Measurements from ENCODE around the gene RXFP1. TPM values are rescaled to one million over a fixed set of nuclear protein-coding genes. Genes with fewer than 3 reads are reported as not detected.

RXFP1 gene
- total and polyA plus RNA-seq, 8 donors = 0.06 to 0.47 (median 0.23) TPM

DNA sequence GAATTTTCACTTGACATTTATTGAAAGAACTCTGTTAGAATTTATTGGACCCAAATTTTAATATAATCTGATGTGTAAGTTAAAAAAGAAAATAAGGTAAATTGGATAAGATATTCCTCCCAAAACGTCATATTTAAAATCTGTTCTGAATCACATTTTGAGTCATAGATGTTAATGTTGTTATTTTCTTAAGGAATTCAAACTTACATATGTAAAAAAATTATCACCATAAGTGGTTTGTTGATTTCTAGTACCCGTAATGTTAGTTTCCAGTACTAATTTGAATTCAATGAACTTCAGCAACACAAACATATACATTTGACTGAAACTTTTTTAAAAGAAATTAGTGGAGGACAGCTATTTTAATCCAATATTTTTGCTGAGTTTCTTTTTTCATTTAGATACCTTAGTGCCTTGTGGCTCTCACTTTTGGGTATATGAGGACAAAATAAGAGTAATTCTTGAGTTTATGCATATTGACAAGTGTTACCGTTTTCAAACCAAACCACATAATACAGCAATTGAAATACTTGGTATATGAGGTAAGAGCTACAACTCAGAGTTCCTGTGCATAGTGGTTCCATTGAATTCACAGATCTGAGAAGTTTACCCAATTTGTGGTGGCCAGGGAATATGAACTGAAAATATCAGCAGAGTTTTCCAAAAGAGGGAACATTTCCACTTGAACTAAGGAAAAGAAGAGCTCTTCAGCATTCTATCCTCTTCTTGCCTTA lies 78.2 kb downstream of the RXFP1 start:
- intact Hi-C loops (cut with DNase I) = no loop called here
- Histone ChIP-seq H3K9me3 (no peaks in the 10 kb centered on the region), H3K36me3 (no peaks in the 10 kb centered on the region), H3K27ac (no peak overlapping the region), H3K27me3 (no peaks in the 10 kb centered on the region), H3K4me3 (no peak overlapping the region), H3K4me1 (no peaks in the 10 kb centered on the region)
- TF ChIP-seq, protein P1, sequence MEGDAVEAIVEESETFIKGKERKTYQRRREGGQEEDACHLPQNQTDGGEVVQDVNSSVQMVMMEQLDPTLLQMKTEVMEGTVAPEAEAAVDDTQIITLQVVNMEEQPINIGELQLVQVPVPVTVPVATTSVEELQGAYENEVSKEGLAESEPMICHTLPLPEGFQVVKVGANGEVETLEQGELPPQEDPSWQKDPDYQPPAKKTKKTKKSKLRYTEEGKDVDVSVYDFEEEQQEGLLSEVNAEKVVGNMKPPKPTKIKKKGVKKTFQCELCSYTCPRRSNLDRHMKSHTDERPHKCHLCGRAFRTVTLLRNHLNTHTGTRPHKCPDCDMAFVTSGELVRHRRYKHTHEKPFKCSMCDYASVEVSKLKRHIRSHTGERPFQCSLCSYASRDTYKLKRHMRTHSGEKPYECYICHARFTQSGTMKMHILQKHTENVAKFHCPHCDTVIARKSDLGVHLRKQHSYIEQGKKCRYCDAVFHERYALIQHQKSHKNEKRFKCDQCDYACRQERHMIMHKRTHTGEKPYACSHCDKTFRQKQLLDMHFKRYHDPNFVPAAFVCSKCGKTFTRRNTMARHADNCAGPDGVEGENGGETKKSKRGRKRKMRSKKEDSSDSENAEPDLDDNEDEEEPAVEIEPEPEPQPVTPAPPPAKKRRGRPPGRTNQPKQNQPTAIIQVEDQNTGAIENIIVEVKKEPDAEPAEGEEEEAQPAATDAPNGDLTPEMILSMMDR (IDR thresholded peaks at IDR 0.05) = no peak
- no peak for DNase-seq
- WGBS, 2 donors = 61 to 78% methylated on average over 3 of the region's 3 CpGs
- no peak for FAIRE-seq
- no peak for ATAC-seq

DNA sequence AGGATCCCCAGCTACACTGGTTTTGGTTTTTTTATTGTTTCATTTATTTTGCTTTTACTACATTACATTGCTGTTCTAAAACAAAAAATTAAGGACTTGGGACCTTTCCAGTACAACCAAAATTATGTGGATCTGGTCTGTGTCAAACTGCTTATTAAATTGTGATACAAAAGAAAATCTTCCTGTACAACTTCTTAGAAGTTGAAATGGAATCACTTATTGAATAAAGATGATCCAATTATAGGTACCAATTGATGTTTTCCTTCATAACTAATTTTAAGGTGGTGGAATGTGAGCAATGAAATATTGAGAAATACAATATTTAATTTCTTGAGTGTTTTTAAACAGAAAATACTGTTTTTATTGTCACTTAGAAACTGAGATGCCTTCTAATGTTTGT lies 82.7 kb downstream of the RXFP1 start:
- Histone ChIP-seq H3K4me3 (no peak overlapping the region), H3K36me3 (no peaks in the 10 kb centered on the region), H3K27me3 (no peaks in the 10 kb centered on the region), H3K27ac (no peak overlapping the region), H3K4me1 (no peaks in the 10 kb centered on the region), H3K9me3 (no peaks in the 10 kb centered on the region)
- FAIRE-seq (no peak), DNase-seq (no peak), ATAC-seq (no peak)
- TF ChIP-seq, protein P1 (IDR thresholded peaks at IDR 0.05) = no peak
- intact Hi-C loops (cut with DNase I) = no loop called here

- H3K4me3 ChIP-seq = no peak overlapping the region
- DNase-seq = no peak
- no peak overlapping the region for H3K27ac ChIP-seq
- intact Hi-C loops (cut with DNase I) = no loop called here
- H3K4me1 ChIP-seq = no peaks in the 10 kb centered on the region
- H3K36me3 ChIP-seq = no peaks in the 10 kb centered on the region
- WGBS, 2 donors = 68 to 76% methylated on average over 6 of the region's 6 CpGs
- ATAC-seq = no peak
- H3K27me3 ChIP-seq = no peaks in the 10 kb centered on the region
- TF ChIP-seq, protein P1 (IDR thresholded peaks at IDR 0.05) = no peak
- no peaks in the 10 kb centered on the region for H3K9me3 ChIP-seq
- no peak for FAIRE-seq
Measured at GRCh38 chr4:158605393-158605792, 83.7 kb downstream of the RXFP1 start.

GRCh38 chr4:158606969-158607368 lies 85.3 kb downstream of the RXFP1 start:
- Histone ChIP-seq H3K4me3 (no peak overlapping the region), H3K9me3 (no peaks in the 10 kb centered on the region), H3K4me1 (no peaks in the 10 kb centered on the region), H3K27me3 (no peaks in the 10 kb centered on the region), H3K36me3 (no peaks in the 10 kb centered on the region), H3K27ac (no peak overlapping the region)
- no peak for ATAC-seq
- no peak for FAIRE-seq
- DNase-seq = no peak
- intact Hi-C loops (cut with DNase I) = no loop called here
- TF ChIP-seq, protein P1 (IDR thresholded peaks at IDR 0.05) = no peak
- 72 to 82% methylated on average over 4 of the region's 4 CpGs for WGBS, 2 donors

GRCh38 chr4:158609116-158609515 lies 87.4 kb downstream of the RXFP1 start:
- no peak overlapping the region for H3K27ac ChIP-seq
- no peaks in the 10 kb centered on the region for H3K27me3 ChIP-seq
- no peaks in the 10 kb centered on the region for H3K4me1 ChIP-seq
- ATAC-seq (no peak), DNase-seq (no peak), FAIRE-seq (no peak)
- 56 to 72% methylated on average over 4 of the region's 4 CpGs for WGBS, 2 donors
- intact Hi-C loops (cut with DNase I) = no loop called here
- TF ChIP-seq, protein P1 (IDR thresholded peaks at IDR 0.05) = no peak
- H3K4me3 ChIP-seq = no peak overlapping the region
- H3K36me3 ChIP-seq = no peaks in the 10 kb centered on the region
- H3K9me3 ChIP-seq = no peaks in the 10 kb centered on the region

Measured in pancreas (tissue), 10 donors.